Lower lobe of right lung (tissue), 2 donors: Measurements from ENCODE around the gene RESF1. TPM values are rescaled to one million over a fixed set of nuclear protein-coding genes. Genes with fewer than 3 reads are reported as not detected.
"Not testable (repeated sequence)": the region's sequence is repeated elsewhere in the genome, so short reads cannot be mapped to it uniquely, and the experiment has no call there.

Experiments used
- ATAC-seq, 2 donors: fragments of 200-7000 bp; cut with Tn5 transposase; one replicate each; pipeline ENCODE4 v1.9.1; 2020 to 2022; ENCODE audit warnings: mild to moderate bottlenecking in 2 of 2, moderate library complexity in 2 of 2
- DNase-seq: peaks from one replicate; pipeline ENCODE4 v3.0.0-alpha.2; 2020
- H3K27ac ChIP-seq: fragments of 200-600 bp; one replicate; pipeline ENCODE4 v1.8.0; 2022
- H3K27me3 ChIP-seq: fragments of 200-600 bp; one replicate; pipeline ENCODE4 v1.8.0; 2022; ENCODE audit warnings: low read depth
- H3K36me3 ChIP-seq: fragments of 200-600 bp; one replicate; pipeline ENCODE4 v1.8.0; 2022; ENCODE audit warnings: mild to moderate bottlenecking
- H3K4me1 ChIP-seq: fragments of 200-600 bp; one replicate; pipeline ENCODE4 v1.8.0; 2022
- H3K4me3 ChIP-seq: fragments of 200-600 bp; one replicate; pipeline ENCODE4 v1.8.0; 2022; ENCODE audit warnings: mild to moderate bottlenecking
- H3K9me3 ChIP-seq: fragments of 200-600 bp; one replicate; pipeline ENCODE4 v1.8.0; 2022
- CTCF ChIP-seq: fragments of 200-600 bp; IDR thresholded peaks from one replicate; pipeline ENCODE4 v1.8.0; 2022; ENCODE audit warnings: antibody characterized with exemption, mild to moderate bottlenecking
- intact Hi-C: fragments of 100-400 bp; cut with DNase I; formaldehyde crosslinking; loops from one replicate; pipeline ENCODE4 v1.11.0; 2022
- total RNA-seq: library from RNA; stranded (reverse); fragmentation: NEBNext Ultra II Directional; extraction: Animal tissue kit (Norgen Biotek cat#: 25700); gene quantifications from one replicate; pipeline ENCODE4 v1.2.1, GENCODE V29; 2021
- donor health status: DM: no; HTN: yes; CAD: no; lungs with severe emphysema.

RESF1 gene
- total RNA-seq, 1 donor from 2014 or later = 77.2 TPM

GRCh38 chr12:31928246-31929026 is 30.8 kb upstream of the RESF1 start:
- Histone ChIP-seq H3K4me1 (no peaks in the 10 kb centered on the region), H3K27ac (no peak overlapping the region), H3K9me3 (peaks cover 8% of the 10 kb centered on the region), H3K27me3 (no peaks in the 10 kb centered on the region), H3K36me3 (no peaks in the 10 kb centered on the region), H3K4me3 (no peak overlapping the region)
- ATAC-seq (no peak), DNase-seq (no peak)
- no peak for TF ChIP-seq CTCF
- intact Hi-C loops = no loop called here

- no peaks in the 10 kb centered on the region for H3K4me1 ChIP-seq
- H3K9me3 ChIP-seq = peaks cover 1% of the 10 kb centered on the region
- no peak for ATAC-seq
- H3K4me3 ChIP-seq = no peak overlapping the region
- intact Hi-C loops = no loop called here
- no peak for DNase-seq
- no peak for TF ChIP-seq CTCF
- H3K36me3 ChIP-seq = no peaks in the 10 kb centered on the region
- no peak overlapping the region for H3K27ac ChIP-seq
- H3K27me3 ChIP-seq = no peaks in the 10 kb centered on the region
These were observed 30.1 kb upstream of the RESF1 start for GRCh38 chr12:31929027-31929526.

DNA sequence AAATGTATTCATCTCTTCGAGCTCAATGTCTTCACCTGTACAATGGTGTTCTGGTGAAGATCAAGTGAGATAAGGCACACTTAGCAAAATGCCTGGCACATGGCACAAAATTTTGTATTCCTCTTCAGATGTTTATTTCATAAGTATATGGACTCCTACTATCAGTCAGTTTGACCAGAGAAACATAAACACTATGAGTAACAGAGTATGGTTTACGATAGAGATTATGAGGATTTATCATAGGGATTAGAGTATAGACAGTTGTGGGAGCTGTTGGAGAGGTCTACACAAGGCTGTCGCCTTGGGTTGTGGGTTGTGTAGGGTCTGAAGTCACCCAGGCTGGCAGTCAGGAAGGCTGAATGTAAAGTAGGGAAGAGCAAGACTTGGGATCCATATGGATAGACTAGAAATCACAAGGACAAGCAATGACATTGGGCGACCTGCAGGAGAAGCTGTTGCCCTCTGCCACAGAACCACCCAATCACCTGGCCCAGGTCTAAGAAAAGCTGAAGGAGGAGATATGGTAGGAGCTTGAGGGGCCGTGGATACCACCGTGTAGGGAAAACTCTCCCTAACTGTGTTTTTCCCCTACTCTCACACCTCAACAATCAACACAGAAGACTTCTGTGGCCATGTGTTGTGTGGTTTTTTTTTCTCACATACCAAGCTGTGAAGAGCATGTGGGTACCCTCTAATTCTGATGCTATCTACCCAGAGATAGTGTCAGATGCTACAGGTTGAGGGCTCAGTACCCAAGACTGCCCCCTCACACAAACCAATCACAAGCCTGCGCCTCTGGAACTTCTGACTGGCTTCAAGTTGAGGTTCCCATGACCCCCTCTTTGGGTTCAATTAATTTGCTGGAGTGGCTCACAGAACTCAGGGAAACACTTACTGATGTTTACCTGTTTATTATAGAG is 27.2 kb upstream of the RESF1 start:
- Histone ChIP-seq H3K4me1 (no peaks in the 10 kb centered on the region), H3K4me3 (no peak overlapping the region), H3K27me3 (no peaks in the 10 kb centered on the region), H3K27ac (no peak overlapping the region), H3K36me3 (no peaks in the 10 kb centered on the region), H3K9me3 (no peaks in the 10 kb centered on the region)
- peak; percentile 46 to 54 for ATAC-seq
- DNase-seq = no peak
- intact Hi-C loops = no loop called here
- TF ChIP-seq CTCF = no peak

DNA sequence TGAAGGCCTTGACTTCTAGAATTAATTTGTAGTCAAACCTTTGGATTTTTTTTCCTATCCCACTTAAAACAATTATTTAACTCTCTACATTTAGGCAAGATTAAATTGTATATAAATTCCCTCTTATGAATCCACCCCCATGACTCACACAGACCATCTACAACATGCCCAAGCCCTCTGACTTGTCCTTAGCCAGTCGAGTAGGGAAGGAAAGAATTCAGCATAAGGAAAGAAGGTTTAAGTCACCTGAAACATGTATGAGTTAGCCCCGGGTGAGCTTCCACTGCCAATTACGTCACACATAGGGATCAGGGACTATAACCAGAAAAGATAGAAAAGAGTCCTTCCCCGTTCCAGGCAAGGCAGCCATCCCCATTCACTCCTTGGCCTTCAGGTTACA is 14.9 kb upstream of the RESF1 start:
- intact Hi-C loops = no loop called here
- ATAC-seq (no peak), DNase-seq (no peak)
- Histone ChIP-seq H3K36me3 (no peaks in the 10 kb centered on the region), H3K4me1 (no peaks in the 10 kb centered on the region), H3K4me3 (no peak overlapping the region), H3K9me3 (peaks cover 5% of the 10 kb centered on the region), H3K27me3 (no peaks in the 10 kb centered on the region), H3K27ac (no peak overlapping the region)
- no peak for TF ChIP-seq CTCF

- no peaks in the 10 kb centered on the region for H3K27me3 ChIP-seq
- no peaks in the 10 kb centered on the region for H3K36me3 ChIP-seq
- H3K27ac ChIP-seq = no peak overlapping the region
- DNase-seq (no peak), ATAC-seq (no peak)
- no peak overlapping the region for H3K4me3 ChIP-seq
- intact Hi-C loops = no loop called here
- TF ChIP-seq CTCF = no peak
- no peaks in the 10 kb centered on the region for H3K4me1 ChIP-seq
- peaks cover 5% of the 10 kb centered on the region for H3K9me3 ChIP-seq
These were observed 11.2 kb upstream of the RESF1 start for GRCh38 chr12:31947971-31948370.

GRCh38 chr12:31948697-31949359 is 10.4 kb upstream of the RESF1 start:
- ATAC-seq = not testable (repeated sequence)

More at GRCh38 chr12:31948697-31949359, 10.4 kb upstream of the RESF1 start:
- intact Hi-C loops, H3K9me3 ChIP-seq, H3K27ac ChIP-seq, H3K27me3 ChIP-seq, H3K4me1 ChIP-seq, DNase-seq, H3K36me3 ChIP-seq, H3K4me3 ChIP-seq: not testable (repeated sequence)
